OCI-LY7 (cell line): ENCODE results near the gene ST6GALNAC2. TPM values are rescaled to one million over a fixed set of nuclear protein-coding genes. Genes with fewer than 3 reads are reported as not detected.
"Not testable (repeated sequence)": the region's sequence is repeated elsewhere in the genome, so short reads cannot be mapped to it uniquely, and the experiment has no call there.

Source experiments
- BruUV-seq: library from RNA; stranded (reverse); fragments of 400-500 nt; replicated peaks from 2 replicates; lab custom pipeline; 2021; lab: Mats Ljungman, UMichigan
- CTCF ChIA-PET: fragments of 300-600 bp; sonication (Branson Sonifier 250); formaldehyde crosslinking; loops from one replicate; lab custom pipeline; 2022; ENCODE audit warnings: antibody characterized with exemption; ENCODE audit not compliant: unreplicated experiment; lab: Charles Lee
- POLR2A ChIA-PET: fragments of 300-600 bp; sonication (Branson Sonifier 250); formaldehyde crosslinking; loops from one replicate; lab custom pipeline; 2022; ENCODE audit warnings: antibody characterized with exemption; lab: Charles Lee
- DNase-seq: peaks from one replicate; pipeline ENCODE4 v3.0.0-alpha.2; 2015; ENCODE audit warnings: low spot score
- H2AFZ ChIP-seq: fragments of 200-600 bp; sonication (generic), shearing (Covaris generic); 2 replicates; pipeline ENCODE4 v1.6.1; 2014; ENCODE audit warnings: mild to moderate bottlenecking, antibody characterized with exemption, low read length, moderate library complexity
- H3K27ac ChIP-seq: fragments of 200-600 bp; sonication (generic); 2 replicates; pipeline ENCODE4 v1.5.1; 2014; ENCODE audit warnings: mixed run types, low read depth, mild to moderate bottlenecking, moderate library complexity, low read length, inconsistent platforms; ENCODE audit not compliant: poor library complexity, severe bottlenecking
- H3K36me3 ChIP-seq: fragments of 200-600 bp; sonication (generic); 2 replicates; pipeline ENCODE4 v1.6.1; 2014; ENCODE audit warnings: mild to moderate bottlenecking, antibody characterized with exemption, low read length, moderate library complexity, mixed read lengths; ENCODE audit not compliant: insufficient read depth
- H3K4me1 ChIP-seq: fragments of 200-600 bp; sonication (generic); 2 replicates; pipeline ENCODE4 v1.5.1; 2014; ENCODE audit warnings: mild to moderate bottlenecking, low read length; ENCODE audit not compliant: insufficient read depth, poor library complexity, severe bottlenecking
- H3K4me2 ChIP-seq: fragments of 200-600 bp; sonication (generic); 2 replicates; pipeline ENCODE4 v1.6.1; 2014; ENCODE audit warnings: mild to moderate bottlenecking, low read length
- H3K4me3 ChIP-seq: fragments of 200-600 bp; sonication (generic); 2 replicates; pipeline ENCODE4 v1.5.1; 2014; ENCODE audit warnings: mild to moderate bottlenecking, low read depth, low read length; ENCODE audit not compliant: poor library complexity, severe bottlenecking
- H3K79me2 ChIP-seq: fragments of 200-600 bp; sonication (generic); 2 replicates; pipeline ENCODE4 v1.6.1; 2016; ENCODE audit warnings: low read depth, mild to moderate bottlenecking, low read length, moderate library complexity, mixed read lengths; ENCODE audit not compliant: insufficient read depth
- H3K9me2 ChIP-seq: fragments of 200-600 bp; sonication (generic); 2 replicates; pipeline ENCODE4 v1.6.1; 2016; ENCODE audit warnings: mild to moderate bottlenecking, low read length, mixed read lengths; ENCODE audit not compliant: insufficient read depth
- H3K9me3 ChIP-seq: fragments of 200-600 bp; sonication (generic); 2 replicates; pipeline ENCODE4 v1.6.1; 2014; ENCODE audit warnings: mild to moderate bottlenecking, mixed run types, low read length, mixed read lengths
- H4K20me1 ChIP-seq: fragments of 200-600 bp; sonication (generic); 2 replicates; pipeline ENCODE4 v1.6.1; 2014; ENCODE audit warnings: mild to moderate bottlenecking, antibody characterized with exemption, low read length, moderate library complexity, mixed read lengths; ENCODE audit not compliant: insufficient read depth
- CTCF ChIP-seq: fragments of 200-600 bp; sonication (generic); conservative IDR thresholded peaks from 2 replicates; pipeline ENCODE4 v1.5.1; 2014; ENCODE audit warnings: mild to moderate bottlenecking, antibody characterized with exemption, low read length, moderate library complexity, mixed read lengths
- EZH2phosphoT487 ChIP-seq: fragments of 200-600 bp; sonication (generic); IDR thresholded peaks from 2 replicates; pipeline ENCODE4 v1.6.1; 2018; ENCODE audit warnings: low read depth, borderline replicate concordance, mild to moderate bottlenecking, mixed run types, antibody characterized with exemption, low read length, moderate library complexity, mixed read lengths
- intact Hi-C: fragments of 100-400 bp; cut with micrococcal nuclease; formaldehyde crosslinking; loops from one replicate; pipeline ENCODE4 v1.10.0; 2022; ENCODE audit not compliant: unreplicated experiment
- total RNA-seq, 2 experiments: library from RNA; depleted of rRNA in 1 of 2; stranded (reverse); fragments of >200 nt in 1 of 2; shearing (Covaris generic) in 1 of 2; gene quantifications; 2 replicates each; pipeline ENCODE4 v1.2.3, GENCODE V29; 2014 to 2022

The ST6GALNAC2 gene
- total RNA-seq, 2 experiments from 2014 or later, result not detected

- H3K4me3 ChIP-seq, result no peak overlapping the region
- BruUV-seq, result no TSS peak
- intact Hi-C loops, result no loop called here
- H3K4me1 ChIP-seq, result no peaks in the 10 kb centered on the region
- H3K79me2 ChIP-seq, result no peaks in the 10 kb centered on the region
- H3K27ac ChIP-seq, result no peak overlapping the region
- TF ChIP-seq CTCF (no peak), EZH2phosphoT487 (no peak)
- CTCF ChIA-PET, result interaction anchor here (1.5 kb wide), 1 partner anchor 11 kb away, joined by 4 read pairs; no protein-coding TSS in a partner anchor
- H3K4me2 ChIP-seq, result no peak overlapping the region
- no peak overlapping the region for H2AFZ ChIP-seq
- no peaks in the 10 kb centered on the region for H4K20me1 ChIP-seq
- no peak for DNase-seq
- 0 out of 2 replicates have a peak, but pooled peaks cover 5% of the 10 kb centered on the region for H3K9me3 ChIP-seq
- POLR2A ChIA-PET, result no interaction called here
- no peaks in the 10 kb centered on the region for H3K36me3 ChIP-seq
- no peaks in the 10 kb centered on the region for H3K9me2 ChIP-seq
Measured at GRCh38 chr17:76614912-76615617, 29.4 kb upstream of the ST6GALNAC2 start.

GRCh38 chr17:76614064-76614759 is 28.6 kb upstream of the ST6GALNAC2 start:
- POLR2A ChIA-PET, result interaction anchor here (0.6 to 1.1 kb wide), 3 partner anchors 15 to 41 kb away, joined by 3 to 4 read pairs (median 3); no protein-coding TSS in a partner anchor
- DNase-seq, H2AFZ ChIP-seq, H3K9me2 ChIP-seq, H3K27ac ChIP-seq, H3K4me3 ChIP-seq, H3K4me1 ChIP-seq, H3K36me3 ChIP-seq, H3K9me3 ChIP-seq, BruUV-seq, H3K79me2 ChIP-seq, intact Hi-C loops, H3K4me2 ChIP-seq, H4K20me1 ChIP-seq: not testable (repeated sequence)
- CTCF ChIA-PET, result interaction anchor here (1.5 kb wide), 1 partner anchor 12 kb away, joined by 4 read pairs; no protein-coding TSS in a partner anchor

- H3K4me1 ChIP-seq, result no peaks in the 10 kb centered on the region
- H3K4me3 ChIP-seq, result no peak overlapping the region
- POLR2A ChIA-PET, result interaction anchor here (1.1 kb wide), 1 partner anchor 40 kb away, joined by 3 read pairs; no protein-coding TSS in a partner anchor
- no peak overlapping the region for H3K4me2 ChIP-seq
- no TSS peak for BruUV-seq
- H2AFZ ChIP-seq, result no peak overlapping the region
- H3K79me2 ChIP-seq, result no peaks in the 10 kb centered on the region
- no peak for DNase-seq
- H3K36me3 ChIP-seq, result no peaks in the 10 kb centered on the region
- CTCF ChIA-PET, result interaction anchor here (1.5 kb wide), 1 partner anchor 13 kb away, joined by 4 read pairs; no protein-coding TSS in a partner anchor
- no peak overlapping the region for H3K27ac ChIP-seq
- no peak for TF ChIP-seq EZH2phosphoT487
- no peak for TF ChIP-seq CTCF
- intact Hi-C loops, result no loop called here
- H3K9me2 ChIP-seq, result no peaks in the 10 kb centered on the region
- 0 out of 2 replicates have a peak, but pooled peaks cover 5% of the 10 kb centered on the region for H3K9me3 ChIP-seq
- no peaks in the 10 kb centered on the region for H4K20me1 ChIP-seq
Measured at GRCh38 chr17:76612977-76613851, 27.6 kb upstream of the ST6GALNAC2 start.
